HEK293T (cell line): ENCODE measurements around the gene ADAR.

ENCODE experiments used
- CTCF ChIA-PET: fragments of 350-600 bp; formaldehyde crosslinking; extraction: SDS; loops from one replicate; lab custom pipeline; 2021; ENCODE audit warnings: antibody characterized with exemption, inconsistent platforms; lab: Yijun Ruan, JAX
- POLR2A ChIA-PET: fragments of 350-600 bp; formaldehyde crosslinking; extraction: SDS; loops from one replicate; lab custom pipeline; 2020; ENCODE audit warnings: antibody characterized with exemption, inconsistent platforms; lab: Yijun Ruan, JAX
- DNase-seq: peaks from one replicate; pipeline ENCODE4 v3.0.0; 2012; ENCODE audit warnings: mixed read lengths; ENCODE audit errors: extremely low spot score
- ARNT ChIP-seq: fragments of 450-650 bp; IDR thresholded peaks from 2 replicates; pipeline ENCODE4 v1.6.1; 2017; ENCODE audit warnings: mild to moderate bottlenecking
- BHLHE40 ChIP-seq: fragments of 450-650 bp; IDR thresholded peaks from 2 replicates; pipeline ENCODE4 v1.6.1; 2016; ENCODE audit warnings: mild to moderate bottlenecking, moderate library complexity, borderline replicate concordance
- CTBP1 ChIP-seq: fragments of 450-650 bp; IDR thresholded peaks from 2 replicates; pipeline ENCODE4 v1.6.1; 2016; ENCODE audit warnings: borderline replicate concordance
- ELF4 ChIP-seq: fragments of 450-650 bp; IDR thresholded peaks from 2 replicates; pipeline ENCODE4 v1.6.1; 2017; ENCODE audit warnings: antibody characterized with exemption
- FOXA1 ChIP-seq: fragments of 450-650 bp; IDR thresholded peaks from 2 replicates; pipeline ENCODE4 v1.6.1; 2016; ENCODE audit warnings: mild to moderate bottlenecking
- FOXK2 ChIP-seq: fragments of 450-650 bp; IDR thresholded peaks from 2 replicates; pipeline ENCODE4 v1.6.1; 2016; ENCODE audit warnings: mild to moderate bottlenecking
- FOXM1 ChIP-seq: fragments of 450-650 bp; IDR thresholded peaks from 2 replicates; pipeline ENCODE4 v1.6.1; 2017; ENCODE audit warnings: mild to moderate bottlenecking, borderline replicate concordance
- HDGF ChIP-seq: fragments of 450-650 bp; IDR thresholded peaks from 2 replicates; pipeline ENCODE4 v1.6.1; 2017; ENCODE audit warnings: antibody characterized with exemption, borderline replicate concordance
- L3MBTL2 ChIP-seq: fragments of 450-650 bp; conservative IDR thresholded peaks from 2 replicates; pipeline ENCODE4 v1.6.1; 2016; ENCODE audit warnings: mild to moderate bottlenecking
- LEF1 ChIP-seq: fragments of 450-650 bp; IDR thresholded peaks from 2 replicates; pipeline ENCODE4 v1.6.1; 2017; ENCODE audit warnings: mild to moderate bottlenecking, borderline replicate concordance
- NFRKB ChIP-seq: fragments of 450-650 bp; IDR thresholded peaks from 2 replicates; pipeline ENCODE4 v1.6.1; 2016; ENCODE audit warnings: mild to moderate bottlenecking, moderate library complexity
- SP1 ChIP-seq: fragments of 450-650 bp; IDR thresholded peaks from 2 replicates; pipeline ENCODE4 v1.6.1; 2017
- SUZ12 ChIP-seq: fragments of 450-650 bp; IDR thresholded peaks from 2 replicates; pipeline ENCODE4 v1.6.1; 2016; ENCODE audit warnings: mild to moderate bottlenecking
- TARDBP ChIP-seq: fragments of 450-650 bp; IDR thresholded peaks from 2 replicates; pipeline ENCODE4 v1.6.1; 2016
- ZNF384 ChIP-seq: fragments of 450-650 bp; IDR thresholded peaks from 2 replicates; pipeline ENCODE4 v1.6.1; 2016
- TF ChIP-seq, protein P1 (sequence below): fragments of 450-650 bp; IDR thresholded peaks from 2 replicates; pipeline ENCODE4 v1.6.1; 2016

Gene ADAR

DNA sequence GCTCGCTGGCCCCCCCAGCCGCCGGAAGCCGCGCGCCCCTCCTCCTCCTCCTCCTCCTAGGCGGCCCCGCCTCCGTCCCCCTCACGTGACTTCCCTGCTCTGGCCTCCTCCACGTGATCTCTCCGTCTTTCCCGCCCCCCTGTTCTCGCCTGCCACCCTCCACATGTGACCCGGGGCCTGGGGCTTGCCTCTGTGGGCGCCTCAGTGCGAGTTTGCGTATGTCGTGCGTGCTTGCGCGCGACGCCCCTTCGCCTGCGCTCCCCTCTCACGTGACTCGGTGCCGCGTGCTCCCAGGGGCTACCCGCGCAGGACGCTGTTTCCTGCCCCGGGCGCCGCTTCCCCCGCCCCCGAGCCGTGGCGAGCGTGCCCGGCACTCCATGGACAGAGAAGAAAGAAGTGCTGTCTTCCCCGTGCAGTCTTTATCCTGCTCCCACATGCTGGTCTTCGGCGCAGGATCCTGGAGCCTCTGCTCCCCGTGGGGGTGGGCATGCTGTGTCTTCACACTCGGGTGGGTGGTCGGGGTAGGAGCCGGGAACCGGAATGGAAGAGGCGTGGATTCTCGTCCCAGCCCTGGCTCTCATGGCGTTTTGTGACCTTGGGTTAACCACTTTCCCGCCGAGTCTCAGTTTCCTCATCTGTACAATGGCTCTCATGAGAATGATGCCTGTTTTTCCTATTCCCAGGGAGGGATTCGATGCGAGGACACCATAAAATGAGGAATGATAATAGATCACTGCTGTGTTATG, 49.1 kb downstream of the ADAR start:
- POLR2A ChIA-PET: interaction anchor here (1.0 to 1.9 kb wide), 2 partner anchors 14 to 320 kb away, joined by 3 to 6 read pairs; no protein-coding TSS in a partner anchor

GRCh38 chr1:154557939-154558719, 49.9 kb downstream of the ADAR start, which contains the start of gene UBE2Q1:
UBE2Q1 (minus strand) TSS chr1:154558662; CDS start chr1:154558553, 109 bp downstream.
- POLR2A ChIA-PET: interaction anchor here (0.7 kb wide), 1 partner anchor 16 kb away, joined by 3 read pairs; no protein-coding TSS in a partner anchor
- DNase-seq: peak; percentile 48
- TF ChIP-seq BHLHE40 (no peak), LEF1 (no peak), ARNT (no peak), SP1 (no peak), FOXM1 (no peak), TARDBP (no peak), ELF4 (no peak), L3MBTL2 (no peak), ZNF384 (no peak), SUZ12 (no peak), CTBP1 (no peak), HDGF (no peak)
- CTCF ChIA-PET: interaction anchor here (1.8 kb wide), 1 partner anchor 11 kb away, joined by 7 read pairs; no protein-coding TSS in a partner anchor

More for the DNA sequence above, 49.1 kb downstream of the ADAR start:
- DNase-seq: peak; percentile 97
- TF ChIP-seq HDGF (no peak; the same call in 1 of the 2 replicates), NFRKB (no peak), FOXK2 (no peak), TARDBP (peak; percentile 86), FOXM1 (peak; percentile 96), BHLHE40 (no peak), LEF1 (no peak), SP1 (no peak), ZNF384 (no peak), FOXA1 (no peak), ELF4 (no peak), CTBP1 (peak; percentile 56; the same call in 1 of the 2 replicates), ARNT (peak; percentile 71; the same call in 1 of the 2 replicates), L3MBTL2 (peak; percentile 100)
- CTCF ChIA-PET: interaction anchor here (0.9 to 1.6 kb wide), 10 partner anchors 9 to 386 kb away, joined by 3 to 12 read pairs (median 4); partner anchors contain the start of gene CHRNB2

DNA sequence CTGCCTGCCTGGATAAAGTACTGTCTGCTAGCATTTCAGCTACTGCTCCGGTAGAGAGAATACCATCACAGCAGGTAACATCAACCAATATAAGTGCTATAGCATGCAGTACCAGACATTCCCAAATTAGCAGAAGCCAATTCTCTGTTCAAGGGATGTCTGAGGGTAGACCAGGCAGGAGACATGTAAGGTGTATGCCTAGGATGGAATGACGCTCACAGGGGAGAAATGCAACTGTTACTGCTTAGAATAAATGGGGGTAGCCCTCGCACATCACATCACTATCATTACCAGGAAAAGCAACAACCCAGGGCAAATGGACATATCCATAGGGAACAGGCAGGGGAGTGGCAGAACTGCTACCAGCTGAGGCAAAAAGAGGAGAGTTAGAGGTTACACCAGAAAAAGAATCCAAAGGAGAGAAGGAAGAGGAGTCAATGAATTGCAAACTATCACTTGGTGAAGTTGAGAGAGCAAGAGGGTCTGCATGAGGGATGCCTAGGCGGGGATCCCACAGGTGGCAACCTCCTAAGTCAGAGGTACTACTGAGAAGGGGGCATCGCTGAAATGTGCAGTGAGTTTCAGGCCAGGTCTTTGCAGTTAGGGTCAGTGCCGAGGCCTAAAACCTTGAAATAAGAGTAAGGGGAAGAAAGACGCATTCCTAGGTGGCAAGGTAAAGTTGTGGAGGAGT, 50.6 kb downstream of the ADAR start:
- TF ChIP-seq HDGF: no peak
- no peak for TF ChIP-seq SUZ12
- TF ChIP-seq, protein P1, sequence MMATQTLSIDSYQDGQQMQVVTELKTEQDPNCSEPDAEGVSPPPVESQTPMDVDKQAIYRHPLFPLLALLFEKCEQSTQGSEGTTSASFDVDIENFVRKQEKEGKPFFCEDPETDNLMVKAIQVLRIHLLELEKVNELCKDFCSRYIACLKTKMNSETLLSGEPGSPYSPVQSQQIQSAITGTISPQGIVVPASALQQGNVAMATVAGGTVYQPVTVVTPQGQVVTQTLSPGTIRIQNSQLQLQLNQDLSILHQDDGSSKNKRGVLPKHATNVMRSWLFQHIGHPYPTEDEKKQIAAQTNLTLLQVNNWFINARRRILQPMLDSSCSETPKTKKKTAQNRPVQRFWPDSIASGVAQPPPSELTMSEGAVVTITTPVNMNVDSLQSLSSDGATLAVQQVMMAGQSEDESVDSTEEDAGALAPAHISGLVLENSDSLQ: no peak
- no peak for TF ChIP-seq CTBP1
- POLR2A ChIA-PET: interaction anchor here (0.7 kb wide), 1 partner anchor 15 kb away, joined by 3 read pairs; no protein-coding TSS in a partner anchor
- DNase-seq: no peak
- CTCF ChIA-PET: interaction anchor here (0.6 to 1.8 kb wide), 2 partner anchors 10 to 133 kb away, joined by 3 to 7 read pairs; no protein-coding TSS in a partner anchor

- CTCF ChIA-PET: interaction anchor here (0.7 to 1.8 kb wide), 2 partner anchors 9 to 177 kb away, joined by 3 to 7 read pairs; no protein-coding TSS in a partner anchor
- DNase-seq: no peak
- TF ChIP-seq BHLHE40: no peak
- TF ChIP-seq ARNT: no peak
- no peak for TF ChIP-seq L3MBTL2
- no peak for TF ChIP-seq NFRKB
- no peak for TF ChIP-seq SP1
- TF ChIP-seq FOXK2: no peak
- no peak for TF ChIP-seq TARDBP
- POLR2A ChIA-PET: no interaction called here
Observed at GRCh38 chr1:154556422-154556821, 51.6 kb downstream of the ADAR start.

DNA sequence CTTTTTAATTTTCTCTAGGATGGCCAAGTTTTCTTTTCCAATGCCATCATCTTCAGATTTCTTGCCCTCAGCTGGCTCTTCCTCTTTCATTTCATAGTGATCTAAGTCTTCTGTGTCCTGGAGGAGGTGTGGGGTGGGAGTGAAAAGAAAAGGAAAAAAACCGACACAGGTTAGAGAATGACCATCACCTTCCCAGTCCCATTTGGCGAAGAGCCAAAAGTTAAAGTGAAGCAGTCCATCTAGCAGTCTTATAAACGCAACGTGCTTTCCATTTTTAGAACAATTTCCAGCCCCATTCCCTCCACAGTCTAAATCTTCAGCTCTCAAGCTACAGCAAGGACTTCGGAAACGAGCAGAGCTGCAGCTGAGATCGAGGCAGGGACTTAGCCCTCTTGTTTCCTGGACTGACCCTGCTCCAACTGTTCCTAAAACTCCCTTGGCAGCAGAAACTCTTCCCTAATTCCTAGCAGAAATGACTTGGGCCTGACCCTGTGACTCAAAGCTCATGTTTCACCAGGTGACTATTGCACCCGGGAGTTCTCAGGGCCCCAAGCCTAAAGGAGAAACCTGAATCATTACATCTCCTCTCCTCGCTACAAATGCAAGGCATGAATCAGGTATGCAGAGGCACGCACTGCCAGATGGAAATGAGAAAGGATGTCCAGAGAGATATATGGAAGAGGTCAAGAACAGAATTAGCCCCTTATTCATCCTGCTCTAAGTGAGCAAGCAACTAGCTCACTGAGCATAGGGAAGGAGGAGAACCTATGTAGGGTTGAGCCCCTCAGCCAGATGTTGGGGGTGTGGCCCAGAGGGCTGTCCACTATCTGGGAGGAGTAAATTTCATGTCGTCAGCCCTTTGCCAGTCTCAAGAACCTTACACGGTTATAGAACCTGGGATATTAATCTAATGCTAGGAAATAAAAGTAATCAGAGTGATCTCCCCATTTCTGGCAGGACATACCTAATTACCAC, 54.6 kb downstream of the ADAR start:
- DNase-seq: no peak
- POLR2A ChIA-PET: interaction anchor here (1.4 kb wide), 1 partner anchor 63 kb away, joined by 3 read pairs; no protein-coding TSS in a partner anchor
- TF ChIP-seq FOXM1: no peak
- no peak for TF ChIP-seq LEF1
- no peak for TF ChIP-seq SP1
- TF ChIP-seq ZNF384: no peak
- no peak for TF ChIP-seq FOXK2
- TF ChIP-seq ARNT: no peak
- TF ChIP-seq NFRKB: no peak
- no peak for TF ChIP-seq ELF4
- no peak for TF ChIP-seq FOXA1
- TF ChIP-seq L3MBTL2: no peak
- TF ChIP-seq, protein P1: no peak
- no peak for TF ChIP-seq SUZ12
- no peak for TF ChIP-seq BHLHE40
- no peak for TF ChIP-seq TARDBP
- no peak for TF ChIP-seq CTBP1
- no peak for TF ChIP-seq HDGF
- CTCF ChIA-PET: no interaction called here
